Liver (tissue), 9 donors: Measurements from ENCODE around the gene DDX53. TPM values are rescaled to one million over a fixed set of nuclear protein-coding genes. Genes with fewer than 3 reads are reported as not detected.

Experiments
- DNase-seq: peaks from one replicate; pipeline ENCODE4 v3.0.0-alpha.2; 2017; ENCODE audit warnings: low spot score
- H3K27ac ChIP-seq, 2 donors: one replicate each; pipeline ENCODE4 v1.7.0; 2013; ENCODE audit warnings: inconsistent platforms in 2 of 2, low read length in 2 of 2, control low read depth in 1 of 2, low read depth in 1 of 2, mild to moderate bottlenecking in 1 of 2
- H3K27me3 ChIP-seq, 4 donors: one replicate each; pipeline versions ENCODE4 v1.6.1 to v1.7.0; 2013; ENCODE audit warnings: low read length in 3 of 4, inconsistent platforms in 1 of 4, mild to moderate bottlenecking in 1 of 4, moderate library complexity in 1 of 4; ENCODE audit not compliant: control insufficient read depth in 4 of 4, insufficient read depth in 4 of 4
- H3K36me3 ChIP-seq, 4 donors: one replicate each; pipeline versions ENCODE4 v1.6.1 to v1.7.0; 2013; ENCODE audit warnings: low read length in 3 of 4, mild to moderate bottlenecking in 3 of 4, low read depth in 1 of 4, moderate library complexity in 1 of 4; ENCODE audit not compliant: control insufficient read depth in 4 of 4, insufficient read depth in 3 of 4
- H3K4me1 ChIP-seq, 4 donors: one replicate each; pipeline versions ENCODE4 v1.6.1 to v1.7.0; 2013; ENCODE audit warnings: low read length in 3 of 4, mild to moderate bottlenecking in 3 of 4, moderate library complexity in 1 of 4; ENCODE audit not compliant: control insufficient read depth in 4 of 4, insufficient read depth in 4 of 4
- H3K4me3 ChIP-seq, 3 donors: one replicate each; pipeline versions ENCODE4 v1.6.1 to v1.7.0; 2013; ENCODE audit warnings: low read length in 3 of 3, control low read depth in 1 of 3, low read depth in 1 of 3, mild to moderate bottlenecking in 1 of 3
- H3K9ac ChIP-seq, 2 donors: one replicate each; pipeline ENCODE4 v1.7.0; 2013; ENCODE audit warnings: low read length in 2 of 2, mild to moderate bottlenecking in 2 of 2, moderate library complexity in 2 of 2, control low read depth in 1 of 2, low read depth in 1 of 2
- H3K9me3 ChIP-seq, 4 donors: one replicate each; pipeline versions ENCODE4 v1.6.1 to v1.7.0; 2013; ENCODE audit warnings: low read length in 3 of 4; ENCODE audit not compliant: control insufficient read depth in 4 of 4
- ATF3 ChIP-seq: IDR thresholded peaks from 2 replicates; pipeline ENCODE4 v1.6.1; 2016; ENCODE audit warnings: antibody characterized with exemption
- EGR1 ChIP-seq, 2 donors: IDR thresholded peaks; 2 replicates each; pipeline ENCODE4 v1.6.1; 2016 to 2018; ENCODE audit warnings: antibody characterized with exemption in 2 of 2, low read depth in 2 of 2
- FOXA1 ChIP-seq: IDR thresholded peaks from 2 replicates; pipeline ENCODE4 v1.6.1; 2016; ENCODE audit warnings: antibody characterized with exemption
- FOXA2 ChIP-seq: IDR thresholded peaks from 2 replicates; pipeline ENCODE4 v1.6.1; 2016; ENCODE audit warnings: antibody characterized with exemption
- GABPA ChIP-seq, 2 donors: IDR thresholded peaks in 1 of 2; conservative IDR thresholded peaks in 1 of 2; 2 replicates each; pipeline ENCODE4 v1.6.1; 2016; ENCODE audit warnings: antibody characterized with exemption in 2 of 2, mild to moderate bottlenecking in 1 of 2, moderate library complexity in 1 of 2
- HNF4A ChIP-seq, 2 donors: conservative IDR thresholded peaks; 2 replicates each; pipeline ENCODE4 v1.6.1; 2016; ENCODE audit warnings: antibody characterized with exemption in 2 of 2, mild to moderate bottlenecking in 2 of 2
- HNF4G ChIP-seq: IDR thresholded peaks from 2 replicates; pipeline ENCODE4 v1.6.1; 2016; ENCODE audit warnings: antibody characterized with exemption
- JUND ChIP-seq, 2 donors: IDR thresholded peaks; 2 replicates each; pipeline ENCODE4 v1.6.1; 2016; ENCODE audit warnings: antibody characterized with exemption in 2 of 2
- MAX ChIP-seq: IDR thresholded peaks from 2 replicates; pipeline ENCODE4 v1.6.1; 2016; ENCODE audit warnings: antibody characterized with exemption
- NR2F2 ChIP-seq: IDR thresholded peaks from 2 replicates; pipeline ENCODE4 v1.6.1; 2016; ENCODE audit warnings: antibody characterized with exemption
- RAD21 ChIP-seq, 2 donors: IDR thresholded peaks; 2 replicates each; pipeline ENCODE4 v1.6.1; 2016; ENCODE audit warnings: antibody characterized with exemption in 2 of 2, mild to moderate bottlenecking in 2 of 2
- RXRA ChIP-seq, 2 donors: IDR thresholded peaks; 2 replicates each; pipeline ENCODE4 v1.6.1; 2017 to 2018; ENCODE audit warnings: antibody characterized with exemption in 2 of 2, mild to moderate bottlenecking in 1 of 2
- SP1 ChIP-seq: IDR thresholded peaks from 2 replicates; pipeline ENCODE4 v1.6.1; 2018; ENCODE audit warnings: antibody characterized with exemption, mild to moderate bottlenecking
- TAF1 ChIP-seq: conservative IDR thresholded peaks from 2 replicates; pipeline ENCODE4 v1.6.1; 2016; ENCODE audit warnings: antibody characterized with exemption, mild to moderate bottlenecking
- YY1 ChIP-seq: IDR thresholded peaks from 2 replicates; pipeline ENCODE4 v1.6.1; 2016; ENCODE audit warnings: antibody characterized with exemption, mild to moderate bottlenecking
- WGBS: extraction: QIAGEN DNeasy Blood & Tissue Kit; methylation state at CpG from one replicate; pipeline ENCODE4 v1.1.7; 2013; 5-methylcytosine and 5-hydroxymethylcytosine counted together
- polyA plus RNA-seq, 2 donors: library from polyadenylated mRNA; stranded (reverse) in 1 of 2; unstranded in 1 of 2; fragments of 200-250 nt in 1 of 2; fragments of >200 nt in 1 of 2; fragmentation: Nextera tagmentation in 1 of 2; extraction: Ambion mirVana in 1 of 2; gene quantifications; one replicate each; pipeline versions ENCODE4 v1.2.1 to v1.2.3, GENCODE V29; 2013 to 2015
- total RNA-seq, 2 donors: library from RNA; depleted of rRNA; stranded (reverse); fragments of >200 nt; gene quantifications; one replicate each; pipeline ENCODE4 v1.2.3, GENCODE V29; 2014
- TF ChIP-seq, protein P1 (sequence below): IDR thresholded peaks from 2 replicates; pipeline ENCODE4 v1.6.1; 2016; ENCODE audit warnings: antibody characterized with exemption
- TF ChIP-seq, protein P2 (sequence below): IDR thresholded peaks from 2 replicates; pipeline ENCODE4 v1.6.1; 2016; ENCODE audit warnings: antibody characterized with exemption, mild to moderate bottlenecking
- TF ChIP-seq, protein P3 (sequence below): fragments of 150-350 bp; IDR thresholded peaks from 2 replicates; pipeline ENCODE4 v1.5.1; 2017; ENCODE audit warnings: improper control_type of control experiment, low read depth, low read length; ENCODE audit not compliant: missing input control
- donor health status: healthy.
- donor health status: healthy.
- donor health status: healthy.
- donor health status: healthy.
- donor health status: healthy.

Gene DDX53
- total and polyA plus RNA-seq, 4 donors, result not detected

- 87% methylated on average over 3 of the region's 3 CpGs for WGBS
- Histone ChIP-seq H3K4me1 (no peaks in the 10 kb centered on the region), H3K4me3 (no peak overlapping the region), H3K9ac (no peak overlapping the region), H3K27ac (no peak overlapping the region), H3K27me3 (peaks cover 0 to 3% (median 0%) of the 10 kb centered on the region in 4 donors), H3K9me3 (no peaks in the 10 kb centered on the region), H3K36me3 (no peaks in the 10 kb centered on the region)
- TF ChIP-seq RAD21 (IDR thresholded peaks at IDR 0.05) (no peak), HNF4A (conservative IDR thresholded peaks at IDR 0.05) (no peak), ATF3 (no peak), FOXA2 (no peak), JUND (IDR thresholded peaks at IDR 0.05) (no peak), TAF1 (no peak), RXRA (IDR thresholded peaks at IDR 0.05) (no peak), HNF4G (no peak), NR2F2 (no peak), SP1 (no peak), YY1 (no peak), FOXA1 (no peak), GABPA (IDR thresholded peaks at IDR 0.05 in 1 of 2, conservative IDR thresholded peaks at IDR 0.05 in 1 of 2) (no peak), MAX (no peak), EGR1 (IDR thresholded peaks at IDR 0.05; ENCODE audit: low read depth in 2 of 2) (no peak)
- TF ChIP-seq, protein P1, sequence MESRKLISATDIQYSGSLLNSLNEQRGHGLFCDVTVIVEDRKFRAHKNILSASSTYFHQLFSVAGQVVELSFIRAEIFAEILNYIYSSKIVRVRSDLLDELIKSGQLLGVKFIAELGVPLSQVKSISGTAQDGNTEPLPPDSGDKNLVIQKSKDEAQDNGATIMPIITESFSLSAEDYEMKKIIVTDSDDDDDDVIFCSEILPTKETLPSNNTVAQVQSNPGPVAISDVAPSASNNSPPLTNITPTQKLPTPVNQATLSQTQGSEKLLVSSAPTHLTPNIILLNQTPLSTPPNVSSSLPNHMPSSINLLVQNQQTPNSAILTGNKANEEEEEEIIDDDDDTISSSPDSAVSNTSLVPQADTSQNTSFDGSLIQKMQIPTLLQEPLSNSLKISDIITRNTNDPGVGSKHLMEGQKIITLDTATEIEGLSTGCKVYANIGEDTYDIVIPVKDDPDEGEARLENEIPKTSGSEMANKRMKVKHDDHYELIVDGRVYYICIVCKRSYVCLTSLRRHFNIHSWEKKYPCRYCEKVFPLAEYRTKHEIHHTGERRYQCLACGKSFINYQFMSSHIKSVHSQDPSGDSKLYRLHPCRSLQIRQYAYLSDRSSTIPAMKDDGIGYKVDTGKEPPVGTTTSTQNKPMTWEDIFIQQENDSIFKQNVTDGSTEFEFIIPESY, result no peak
- TF ChIP-seq, protein P2, sequence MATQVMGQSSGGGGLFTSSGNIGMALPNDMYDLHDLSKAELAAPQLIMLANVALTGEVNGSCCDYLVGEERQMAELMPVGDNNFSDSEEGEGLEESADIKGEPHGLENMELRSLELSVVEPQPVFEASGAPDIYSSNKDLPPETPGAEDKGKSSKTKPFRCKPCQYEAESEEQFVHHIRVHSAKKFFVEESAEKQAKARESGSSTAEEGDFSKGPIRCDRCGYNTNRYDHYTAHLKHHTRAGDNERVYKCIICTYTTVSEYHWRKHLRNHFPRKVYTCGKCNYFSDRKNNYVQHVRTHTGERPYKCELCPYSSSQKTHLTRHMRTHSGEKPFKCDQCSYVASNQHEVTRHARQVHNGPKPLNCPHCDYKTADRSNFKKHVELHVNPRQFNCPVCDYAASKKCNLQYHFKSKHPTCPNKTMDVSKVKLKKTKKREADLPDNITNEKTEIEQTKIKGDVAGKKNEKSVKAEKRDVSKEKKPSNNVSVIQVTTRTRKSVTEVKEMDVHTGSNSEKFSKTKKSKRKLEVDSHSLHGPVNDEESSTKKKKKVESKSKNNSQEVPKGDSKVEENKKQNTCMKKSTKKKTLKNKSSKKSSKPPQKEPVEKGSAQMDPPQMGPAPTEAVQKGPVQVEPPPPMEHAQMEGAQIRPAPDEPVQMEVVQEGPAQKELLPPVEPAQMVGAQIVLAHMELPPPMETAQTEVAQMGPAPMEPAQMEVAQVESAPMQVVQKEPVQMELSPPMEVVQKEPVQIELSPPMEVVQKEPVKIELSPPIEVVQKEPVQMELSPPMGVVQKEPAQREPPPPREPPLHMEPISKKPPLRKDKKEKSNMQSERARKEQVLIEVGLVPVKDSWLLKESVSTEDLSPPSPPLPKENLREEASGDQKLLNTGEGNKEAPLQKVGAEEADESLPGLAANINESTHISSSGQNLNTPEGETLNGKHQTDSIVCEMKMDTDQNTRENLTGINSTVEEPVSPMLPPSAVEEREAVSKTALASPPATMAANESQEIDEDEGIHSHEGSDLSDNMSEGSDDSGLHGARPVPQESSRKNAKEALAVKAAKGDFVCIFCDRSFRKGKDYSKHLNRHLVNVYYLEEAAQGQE, result no peak
- TF ChIP-seq, protein P3, sequence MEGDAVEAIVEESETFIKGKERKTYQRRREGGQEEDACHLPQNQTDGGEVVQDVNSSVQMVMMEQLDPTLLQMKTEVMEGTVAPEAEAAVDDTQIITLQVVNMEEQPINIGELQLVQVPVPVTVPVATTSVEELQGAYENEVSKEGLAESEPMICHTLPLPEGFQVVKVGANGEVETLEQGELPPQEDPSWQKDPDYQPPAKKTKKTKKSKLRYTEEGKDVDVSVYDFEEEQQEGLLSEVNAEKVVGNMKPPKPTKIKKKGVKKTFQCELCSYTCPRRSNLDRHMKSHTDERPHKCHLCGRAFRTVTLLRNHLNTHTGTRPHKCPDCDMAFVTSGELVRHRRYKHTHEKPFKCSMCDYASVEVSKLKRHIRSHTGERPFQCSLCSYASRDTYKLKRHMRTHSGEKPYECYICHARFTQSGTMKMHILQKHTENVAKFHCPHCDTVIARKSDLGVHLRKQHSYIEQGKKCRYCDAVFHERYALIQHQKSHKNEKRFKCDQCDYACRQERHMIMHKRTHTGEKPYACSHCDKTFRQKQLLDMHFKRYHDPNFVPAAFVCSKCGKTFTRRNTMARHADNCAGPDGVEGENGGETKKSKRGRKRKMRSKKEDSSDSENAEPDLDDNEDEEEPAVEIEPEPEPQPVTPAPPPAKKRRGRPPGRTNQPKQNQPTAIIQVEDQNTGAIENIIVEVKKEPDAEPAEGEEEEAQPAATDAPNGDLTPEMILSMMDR, result no peak
- DNase-seq, result no peak
Measured at GRCh38 chrX:23052324-23052723, 52.6 kb downstream of the DDX53 start.
